Medulla oblongata (tissue), 1 donor: ENCODE data around the gene NKAIN1.
"Not testable (repeated sequence)": the region's sequence is repeated elsewhere in the genome, so short reads cannot be mapped to it uniquely, and the experiment has no call there.

Source experiments
- DNase-seq: peaks from one replicate; pipeline ENCODE4 v3.0.0-alpha.2; 2015; ENCODE audit errors: extremely low spot score

NKAIN1 gene

DNA sequence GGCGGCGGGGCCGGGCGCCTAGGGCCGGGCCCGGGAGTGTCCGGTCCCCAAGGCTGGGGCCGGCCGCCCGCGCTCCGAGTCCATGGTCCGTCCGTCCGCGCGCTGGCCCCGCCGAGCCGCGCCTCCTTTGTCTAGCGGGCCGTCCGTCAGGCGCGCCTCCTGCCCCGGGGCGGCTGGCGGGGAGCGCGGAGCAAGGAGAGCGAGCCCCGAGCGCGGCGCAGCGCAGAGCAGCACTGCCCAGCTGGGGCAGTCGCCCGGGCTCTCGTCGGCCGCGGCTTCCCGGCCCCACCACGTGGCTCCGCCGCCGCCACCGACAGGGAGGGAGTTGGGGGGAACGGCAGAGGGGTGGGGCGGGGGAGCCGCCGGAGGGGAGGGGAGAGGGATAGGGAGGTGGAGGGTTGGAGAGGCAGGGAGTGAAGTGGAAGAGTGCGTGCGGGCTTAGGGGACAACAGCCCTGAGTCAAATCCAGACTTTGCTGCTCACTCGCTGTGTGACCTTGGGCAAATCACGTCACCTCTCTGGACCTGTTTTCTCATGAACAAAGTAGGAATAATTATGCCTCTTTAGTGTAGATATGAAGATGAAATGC, at the start of gene NKAIN1:
Gene NKAIN1, minus strand, starts transcription at position 235 of the 589 bp plus-strand sequence. CDS start 340 bp downstream, outside the sequence.
- no peak for DNase-seq

- no peak for DNase-seq
Measured at GRCh38 chr1:31289021-31289420, 49.3 kb upstream of the NKAIN1 start.

- DNase-seq, result not testable (repeated sequence)
Measured at GRCh38 chr1:31287791-31288190, 48.1 kb upstream of the NKAIN1 start.

DNA sequence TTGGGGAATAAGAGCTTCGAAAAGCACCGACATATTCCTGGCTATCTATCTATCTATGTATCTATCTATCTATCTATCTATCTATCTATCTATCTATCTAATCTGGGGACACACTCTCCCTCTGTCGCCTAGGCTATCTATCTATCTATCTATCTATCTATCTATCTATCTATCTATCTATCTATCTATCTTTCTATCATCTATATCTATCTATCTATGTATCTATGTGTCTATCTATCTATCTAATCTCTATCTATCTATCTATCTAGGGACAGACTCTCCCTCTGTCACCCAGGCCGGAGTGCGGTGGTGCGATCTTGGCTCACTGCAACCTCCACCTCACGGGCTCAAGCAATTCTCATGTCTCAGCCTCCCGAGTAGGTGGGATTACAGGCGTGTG, 42.7 kb upstream of the NKAIN1 start:
- not testable (repeated sequence) for DNase-seq

- DNase-seq, result no peak
Measured at GRCh38 chr1:31273619-31274018, 33.9 kb upstream of the NKAIN1 start.

- DNase-seq, result no peak
Measured at GRCh38 chr1:31272369-31272768, 32.7 kb upstream of the NKAIN1 start.

DNA sequence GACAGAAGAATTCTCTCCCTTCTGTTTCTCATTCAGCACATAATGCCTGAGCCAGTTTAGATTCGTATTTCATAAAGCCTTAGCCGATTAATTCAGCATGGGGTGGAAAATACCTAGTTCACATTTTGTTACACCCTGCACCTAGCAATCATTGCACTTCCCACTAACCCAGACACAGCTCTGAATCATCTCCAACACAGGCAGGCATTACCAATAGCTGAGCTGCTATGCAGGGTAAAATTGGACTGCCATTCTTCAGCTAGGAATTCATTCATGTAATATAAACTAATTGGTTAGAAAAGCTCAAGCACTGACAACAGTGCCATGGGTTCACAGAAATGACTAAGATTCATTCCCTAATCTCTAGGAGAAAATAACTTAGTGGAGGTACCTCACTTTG, 26.9 kb upstream of the NKAIN1 start:
- no peak for DNase-seq

DNA sequence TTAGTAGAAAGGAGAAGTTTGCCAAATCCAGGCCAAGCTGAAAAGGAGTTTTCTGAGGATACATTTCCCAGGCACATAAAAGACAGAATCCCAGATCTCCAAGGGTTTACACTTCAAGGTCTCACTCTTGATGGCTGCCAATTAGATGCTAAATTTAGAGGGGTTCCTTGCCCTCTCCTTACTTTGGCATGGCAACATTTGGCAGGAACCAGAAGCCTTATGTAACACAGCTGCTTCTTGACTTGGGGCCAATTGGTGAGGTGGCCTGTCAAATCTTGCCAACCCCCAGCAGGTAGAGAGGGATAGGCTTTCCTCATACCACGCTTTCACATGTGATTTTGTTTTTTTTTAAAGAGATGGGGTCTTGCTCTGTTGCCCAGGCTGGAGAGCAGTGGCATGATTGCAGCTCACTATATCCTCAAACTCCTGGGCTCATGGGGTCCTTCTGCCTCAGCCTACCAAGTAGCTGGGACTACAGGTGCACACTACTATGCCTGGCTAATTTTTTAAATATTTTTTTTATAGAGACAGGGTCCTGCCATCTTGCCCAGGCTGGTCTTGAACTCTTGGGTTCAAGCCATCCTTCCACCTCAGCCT, 25.2 kb upstream of the NKAIN1 start:
- DNase-seq, result no peak

DNA sequence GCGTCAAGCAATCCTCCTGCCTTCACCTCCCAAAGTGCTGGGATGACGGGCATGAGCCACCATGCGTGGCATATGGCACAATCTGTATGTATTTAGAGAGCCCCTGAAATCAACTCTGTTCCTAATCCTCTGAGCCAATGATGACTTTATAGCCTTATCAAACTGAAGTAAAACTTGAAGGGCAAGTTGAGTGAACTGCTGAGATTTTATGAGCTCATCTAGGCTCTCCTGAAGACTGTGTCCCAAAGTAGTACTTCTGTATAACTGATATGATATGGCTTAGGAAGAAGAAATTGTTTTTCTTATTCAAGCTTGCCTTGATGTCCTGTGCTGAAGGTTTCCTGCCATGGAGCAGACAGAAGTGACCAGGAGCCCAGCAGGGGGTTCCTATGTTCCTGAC, 23.7 kb upstream of the NKAIN1 start:
- DNase-seq, result no peak

DNA sequence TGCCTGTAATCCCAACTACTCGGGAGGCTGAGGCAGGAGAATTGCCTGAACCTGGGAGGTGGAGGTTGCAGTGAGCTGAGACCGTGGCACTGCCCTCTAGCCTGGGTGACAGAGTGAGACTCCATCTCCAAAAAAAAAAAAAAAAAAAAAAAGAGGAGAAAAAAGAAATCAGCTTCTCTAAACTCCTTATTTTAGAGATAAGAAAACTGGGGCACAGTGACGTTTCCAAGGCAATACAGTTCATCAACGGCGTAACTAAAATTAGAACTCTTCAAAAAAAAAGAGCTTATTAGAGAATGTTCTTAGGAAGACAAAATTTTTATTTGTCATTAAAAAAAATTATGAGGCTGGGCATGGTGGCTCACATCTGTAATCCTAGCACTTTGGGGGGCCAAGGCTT, 22.7 kb upstream of the NKAIN1 start:
- not testable (repeated sequence) for DNase-seq

- no peak for DNase-seq
Measured at GRCh38 chr1:31261916-31262315, 22.2 kb upstream of the NKAIN1 start.

DNA sequence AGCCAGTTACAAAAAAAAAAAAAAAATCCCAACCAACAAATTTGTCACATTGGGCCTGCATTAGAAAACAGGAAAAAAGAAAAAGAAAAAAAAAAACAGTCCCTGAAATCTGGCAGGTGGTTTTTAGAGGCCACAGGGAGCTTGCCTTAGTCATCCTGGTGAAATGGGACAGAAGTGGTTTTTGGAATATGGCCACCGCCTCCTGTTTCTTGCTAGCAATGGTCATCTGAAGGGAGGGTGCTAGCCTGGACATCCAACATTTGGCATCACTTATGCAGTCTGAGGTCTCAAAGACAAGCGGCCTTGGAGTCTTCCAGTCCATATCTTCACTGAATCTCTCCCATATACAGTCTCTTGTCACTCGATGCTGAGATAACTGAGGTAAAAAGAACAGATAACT, 20.1 kb upstream of the NKAIN1 start:
- no peak for DNase-seq

- DNase-seq, result no peak
Measured at GRCh38 chr1:31258581-31258980, 18.9 kb upstream of the NKAIN1 start.

DNA sequence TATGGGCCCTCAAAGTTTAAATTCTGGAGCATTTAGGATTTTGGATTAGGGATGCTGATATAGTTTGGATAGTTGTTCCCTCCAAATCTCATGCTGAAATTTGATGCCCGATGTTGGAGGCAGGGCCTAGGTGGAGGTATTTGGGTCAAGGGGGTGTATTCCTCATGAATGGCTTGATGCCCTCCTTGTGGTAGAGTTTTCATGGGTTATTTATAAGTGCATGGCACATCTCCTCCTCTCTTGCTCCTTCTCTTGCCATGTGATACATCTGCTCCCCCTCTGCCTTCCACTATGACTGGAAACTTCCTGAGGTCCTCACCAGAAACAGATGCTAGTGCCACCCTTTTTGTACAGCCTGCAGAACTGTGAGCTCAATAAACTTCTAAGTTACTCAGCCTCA, 17.5 kb upstream of the NKAIN1 start:
- DNase-seq, result no peak

DNA sequence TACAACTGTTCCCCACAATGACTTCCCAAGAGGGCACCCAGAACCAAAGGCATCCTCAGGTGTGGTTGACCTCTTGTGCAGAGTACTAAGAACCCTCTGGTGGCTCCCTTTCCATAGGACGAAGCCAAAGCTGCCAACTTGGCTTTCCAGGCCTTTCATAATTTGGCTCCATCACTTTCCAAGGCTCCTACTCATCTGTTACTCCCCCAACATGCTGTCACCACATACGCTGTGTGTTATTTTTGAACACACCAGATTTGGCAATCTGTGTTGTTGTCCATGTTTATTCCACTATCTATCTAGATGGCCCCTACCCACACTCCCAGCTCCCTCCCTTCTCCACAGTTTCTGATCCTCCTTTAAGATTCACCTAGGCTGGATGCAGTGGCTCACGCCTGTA, 10.2 kb upstream of the NKAIN1 start:
- no peak for DNase-seq

DNA sequence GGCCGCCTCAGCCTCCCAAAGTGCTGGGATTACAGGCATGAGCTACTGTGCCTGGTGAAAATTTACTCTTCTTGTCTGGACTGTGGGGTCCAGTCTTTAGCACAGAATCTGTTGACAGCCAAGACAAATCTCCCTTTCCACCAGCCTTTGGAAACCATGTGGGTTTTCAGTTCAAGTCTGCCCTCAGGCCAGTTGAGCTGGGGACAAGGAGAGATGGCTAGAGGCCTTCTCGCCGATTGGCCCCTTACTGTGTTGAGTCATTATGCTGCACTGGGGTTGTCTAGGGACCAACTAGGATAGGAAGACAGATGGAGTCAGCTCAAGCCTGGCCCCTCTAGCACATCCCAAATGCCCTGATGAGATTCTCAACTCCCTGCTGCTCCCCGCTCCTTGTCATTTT, 8.6 kb upstream of the NKAIN1 start:
- no peak for DNase-seq

DNA sequence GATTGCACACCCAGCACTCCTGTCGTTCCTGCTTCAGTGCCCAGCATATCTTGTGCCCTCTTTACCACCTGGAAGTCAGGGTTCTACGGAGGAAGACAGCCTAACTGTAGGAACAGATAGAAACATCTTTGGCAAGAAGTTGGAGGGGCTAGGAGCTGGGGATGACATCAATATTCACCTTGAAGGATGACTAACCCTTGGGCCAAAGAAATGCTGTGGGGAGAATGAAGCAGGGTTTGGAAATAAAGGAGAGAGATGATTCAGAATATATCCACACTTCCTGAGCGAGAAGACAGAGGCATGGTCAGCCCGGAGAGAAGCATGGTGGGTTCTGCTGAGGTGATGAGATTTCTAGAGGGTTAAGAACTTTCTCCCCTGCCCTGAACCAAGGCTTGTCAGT, 4.6 kb upstream of the NKAIN1 start:
- DNase-seq, result no peak

DNA sequence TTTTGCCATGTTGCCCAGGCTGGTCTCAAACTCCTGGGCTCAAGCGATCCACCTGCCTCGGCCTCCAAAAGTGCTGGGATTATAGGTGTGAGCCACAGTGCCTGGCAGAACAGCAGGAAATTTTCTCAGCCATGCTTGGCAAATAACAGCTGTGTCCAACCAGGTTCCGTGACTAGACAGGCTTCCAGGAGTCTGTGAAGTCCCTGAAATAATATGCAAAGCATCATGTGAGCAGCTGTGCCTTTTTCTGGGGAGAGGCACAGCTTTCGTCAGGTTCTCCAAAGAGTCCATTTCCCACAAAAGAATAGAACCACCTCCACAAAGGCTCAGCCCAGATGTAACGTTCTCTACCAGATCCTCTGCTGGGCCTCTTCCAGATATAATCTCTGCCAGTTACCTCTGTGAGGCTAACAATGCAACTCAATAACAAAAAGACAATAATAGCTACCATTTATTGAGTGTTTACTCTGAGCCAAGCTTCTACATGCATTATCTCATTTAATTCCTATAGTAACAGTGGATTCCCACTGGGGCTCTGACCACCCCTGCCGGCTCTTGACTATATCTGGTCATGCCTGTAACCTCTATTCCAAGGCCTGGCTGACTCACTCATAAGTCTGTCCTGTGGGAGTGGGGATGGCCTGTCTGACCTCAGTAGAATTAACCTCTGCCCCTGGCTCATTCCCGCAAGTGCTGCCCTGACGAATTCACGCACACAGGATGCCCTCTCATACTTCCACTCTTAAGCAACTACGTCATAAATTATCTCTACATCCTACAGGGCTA, 4.0 kb upstream of the NKAIN1 start:
- DNase-seq, result no peak

- no peak for DNase-seq
Measured at GRCh38 chr1:31241321-31241720, 1.6 kb upstream of the NKAIN1 start.

- DNase-seq, result no peak
Measured at GRCh38 chr1:31238986-31239613, 587 bp downstream of the NKAIN1 start.

DNA sequence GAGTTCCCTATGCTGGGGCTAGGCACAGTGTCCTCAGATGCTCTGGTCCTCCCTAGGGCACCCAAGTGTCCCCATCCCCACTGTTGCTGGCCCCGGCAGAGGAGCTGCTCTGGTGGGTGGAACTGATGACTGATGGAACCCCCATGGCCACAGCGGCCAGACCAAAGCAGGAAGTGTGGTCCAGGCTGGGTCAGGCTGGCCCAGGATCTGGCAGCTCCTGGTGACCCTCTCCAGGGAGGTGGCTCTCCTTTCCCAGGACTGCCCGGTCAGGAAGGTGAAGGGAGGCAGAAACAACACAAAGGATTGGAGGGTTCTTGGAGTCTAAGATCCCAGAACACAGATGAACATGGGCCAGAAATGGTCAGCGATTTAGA, 1.1 kb downstream of the NKAIN1 start:
- DNase-seq, result no peak

GRCh38 chr1:31234870-31235269, 4.8 kb downstream of the NKAIN1 start:
- DNase-seq, result no peak
